GM18498 (cell line): ENCODE measurements around the gene FAM193B.
A peak's percentile ranks its signal among the peaks of the same experiment; 100 is the strongest.
"Not testable (repeated sequence)": the region's sequence is repeated elsewhere in the genome, so short reads cannot be mapped to it uniquely, and the experiment has no call there.

Experiments used
- ATAC-seq: cut with Tn5 transposase; IDR thresholded peaks from one replicate; pipeline ENCODE4 v1.9.1; 2021; ENCODE audit warnings: mild to moderate bottlenecking, moderate library complexity; ENCODE audit not compliant: unreplicated experiment

FAM193B gene

DNA sequence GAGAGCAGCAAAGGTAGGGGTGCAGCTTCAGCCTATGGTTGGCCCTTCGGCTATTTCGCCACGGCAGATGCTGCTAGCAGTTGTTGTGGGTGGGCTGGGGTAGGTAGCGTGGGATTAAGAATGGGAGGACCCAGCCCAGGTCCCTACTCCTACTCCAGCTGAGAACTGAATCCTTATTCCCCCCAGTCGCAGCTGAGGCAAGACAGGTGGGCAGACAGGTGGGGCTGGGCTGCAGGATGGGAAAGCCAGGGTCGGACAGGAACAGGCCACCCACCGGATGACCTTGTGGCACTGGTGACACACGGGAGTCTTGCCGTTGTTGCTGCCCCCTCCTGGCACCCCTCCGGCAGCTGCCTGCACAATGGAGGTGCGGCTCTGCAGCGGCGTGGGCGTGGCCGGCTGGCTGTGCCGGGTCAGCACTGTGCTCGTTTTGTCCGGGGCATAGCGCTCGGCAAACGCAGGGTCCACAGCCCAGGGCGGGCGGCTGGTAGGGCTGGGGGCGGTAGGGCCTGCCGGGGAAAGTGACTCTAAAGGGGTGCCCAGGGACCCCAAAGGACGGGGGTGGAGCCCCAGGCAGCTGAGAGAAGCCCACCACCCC, 65.1 kb downstream of the FAM193B start:
- no peak for ATAC-seq

DNA sequence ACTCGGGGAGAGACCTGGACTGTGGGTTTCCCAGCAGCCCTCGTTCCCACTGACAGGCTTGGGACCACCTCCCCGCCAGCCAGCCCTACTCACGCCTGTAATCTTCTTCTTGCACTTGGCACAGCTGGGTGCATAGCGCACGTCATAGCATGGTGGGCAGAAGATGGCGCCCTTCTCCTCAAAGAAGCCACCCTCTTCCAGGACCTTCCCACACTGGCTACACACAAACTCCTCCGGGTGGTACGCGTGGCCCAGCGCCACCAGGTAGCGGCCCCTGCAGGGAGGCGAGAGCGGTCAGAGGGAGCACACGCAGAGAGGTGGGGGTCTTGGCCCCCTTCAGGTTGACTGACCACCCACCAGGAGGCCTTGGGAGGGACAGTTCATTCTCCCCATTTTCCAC, 66.4 kb downstream of the FAM193B start:
- no peak for ATAC-seq

DNA sequence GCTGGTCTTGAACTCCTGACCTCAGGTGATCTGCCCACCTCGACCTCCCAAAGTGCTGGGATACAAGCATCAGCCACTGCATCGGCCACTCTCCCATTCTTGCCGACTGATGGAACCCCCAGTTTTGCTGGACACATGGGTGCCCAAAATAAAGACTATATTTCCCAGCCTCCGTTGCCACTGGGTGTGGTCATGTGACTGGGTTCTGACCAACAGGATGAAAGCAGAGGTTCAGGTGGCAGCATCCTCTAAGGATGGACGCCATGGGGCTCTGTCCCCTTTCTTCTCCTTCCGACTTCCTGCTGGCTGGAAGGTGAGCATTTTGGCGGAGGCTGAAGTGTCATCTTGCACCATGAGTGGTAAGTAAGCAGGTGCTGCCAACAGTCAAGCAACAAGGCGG, 67.2 kb downstream of the FAM193B start:
- ATAC-seq: no peak

DNA sequence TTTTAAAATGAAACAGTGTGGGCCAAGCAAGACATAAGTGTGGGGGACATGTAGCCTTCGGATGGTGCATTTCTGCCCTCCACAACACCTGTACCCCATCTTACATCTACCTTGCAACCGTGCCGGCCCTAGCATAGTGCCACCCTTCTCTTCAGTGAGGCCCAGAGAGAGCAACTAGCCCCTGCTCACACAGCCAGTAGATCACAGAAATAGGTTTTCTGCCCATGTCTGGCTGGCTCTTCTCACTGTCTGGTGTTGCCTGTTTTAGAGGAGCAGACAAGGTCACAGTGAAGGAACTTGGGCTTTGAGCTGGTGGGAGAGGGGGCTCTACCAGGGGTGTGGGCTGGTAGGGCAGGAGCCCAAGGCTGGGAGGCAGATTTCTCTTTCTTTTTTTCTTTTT, 68.1 kb downstream of the FAM193B start:
- no peak for ATAC-seq

DNA sequence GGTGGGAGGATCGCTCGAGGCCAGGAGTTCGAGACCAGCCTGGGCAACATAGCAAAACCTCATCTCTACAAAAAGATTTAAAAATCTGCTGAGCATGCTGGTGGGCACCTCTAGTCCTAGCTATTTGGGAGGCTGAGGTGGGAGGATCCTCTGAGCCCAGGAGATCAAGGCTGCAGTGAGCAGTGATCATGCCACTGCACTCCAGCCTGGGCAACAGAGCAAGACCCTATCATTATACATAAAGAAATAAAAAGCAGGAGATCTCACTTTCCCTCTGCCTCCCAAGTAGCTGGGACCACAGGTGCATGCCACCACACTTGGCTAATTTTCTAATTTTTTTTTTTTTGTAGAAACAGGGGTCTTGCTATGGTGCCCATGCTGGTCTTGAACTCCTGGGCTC, 68.6 kb downstream of the FAM193B start:
- ATAC-seq: not testable (repeated sequence)

DNA sequence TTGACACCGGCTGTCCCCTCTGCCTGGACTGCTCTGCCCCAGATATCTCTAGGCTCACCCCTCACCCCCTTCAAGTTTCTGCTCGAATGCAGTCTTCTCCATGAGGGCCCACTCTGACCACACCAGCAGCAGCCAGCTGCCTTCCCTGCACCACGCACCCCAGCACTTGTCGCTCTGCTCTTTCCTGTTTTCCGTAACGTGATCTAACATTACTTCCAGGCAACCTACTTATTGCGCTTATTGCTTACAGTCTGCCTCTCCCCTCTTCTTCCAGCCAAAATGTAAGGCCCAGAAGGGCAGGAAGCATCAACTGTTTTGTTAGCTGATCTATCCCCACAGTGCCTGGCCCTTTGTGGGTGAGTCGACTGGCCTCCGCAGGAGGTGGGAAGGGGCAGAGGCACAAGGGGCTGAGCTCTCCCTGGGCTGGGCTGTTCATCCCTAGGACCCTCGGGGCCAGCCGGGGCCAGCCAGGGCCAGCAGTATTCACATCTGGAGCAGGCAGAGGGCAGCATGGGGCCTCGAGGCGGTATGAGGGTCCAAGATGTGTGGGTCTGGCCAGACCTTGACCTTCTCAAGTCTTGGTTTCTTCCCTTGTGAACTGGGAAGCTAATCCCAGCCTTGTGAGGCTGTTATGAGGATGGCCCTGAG, 69.3 kb downstream of the FAM193B start:
- ATAC-seq: no peak

DNA sequence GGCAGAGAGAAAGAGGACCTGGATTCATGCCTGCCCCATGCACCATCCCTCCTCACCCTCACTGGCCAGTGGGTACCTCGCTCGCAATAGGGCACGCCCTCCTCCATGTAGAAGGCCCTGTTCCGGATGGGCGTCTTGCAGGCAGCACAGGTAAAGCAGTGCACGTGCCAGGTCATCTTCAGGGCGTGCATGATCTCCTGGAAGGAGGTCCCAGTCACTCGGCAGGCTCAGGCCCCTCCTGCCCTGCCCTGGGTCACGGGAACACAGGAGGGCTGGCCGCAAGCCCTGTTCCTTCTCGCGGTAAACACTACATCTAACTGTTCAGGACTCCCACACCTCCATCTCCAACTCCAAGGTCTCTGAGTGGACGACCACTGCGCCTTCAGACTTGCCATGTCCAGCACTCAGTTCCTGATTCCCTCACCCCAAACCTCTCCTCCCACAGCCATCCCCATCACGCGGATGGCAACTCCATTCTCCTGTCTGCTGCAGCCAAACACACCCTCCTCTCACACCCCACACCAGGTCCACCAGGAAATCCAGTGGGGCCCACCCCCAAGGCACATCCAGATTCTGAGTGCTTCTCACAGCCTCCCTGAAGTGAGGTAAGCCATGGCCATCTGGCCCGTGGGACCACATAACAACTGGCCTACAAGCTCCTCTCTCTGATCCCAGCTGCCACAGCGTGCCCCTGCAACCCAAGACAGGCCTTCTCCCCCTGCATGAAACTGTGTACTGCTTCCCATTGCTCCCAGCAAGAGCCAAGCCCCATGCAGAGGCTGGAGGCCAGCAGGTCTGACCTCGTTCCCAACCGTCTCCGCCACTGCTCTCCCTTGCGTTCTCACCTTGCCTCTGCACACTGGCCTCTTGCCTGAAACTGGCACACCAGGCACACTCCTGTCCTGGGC, 70.1 kb downstream of the FAM193B start:
- no peak for ATAC-seq

DNA sequence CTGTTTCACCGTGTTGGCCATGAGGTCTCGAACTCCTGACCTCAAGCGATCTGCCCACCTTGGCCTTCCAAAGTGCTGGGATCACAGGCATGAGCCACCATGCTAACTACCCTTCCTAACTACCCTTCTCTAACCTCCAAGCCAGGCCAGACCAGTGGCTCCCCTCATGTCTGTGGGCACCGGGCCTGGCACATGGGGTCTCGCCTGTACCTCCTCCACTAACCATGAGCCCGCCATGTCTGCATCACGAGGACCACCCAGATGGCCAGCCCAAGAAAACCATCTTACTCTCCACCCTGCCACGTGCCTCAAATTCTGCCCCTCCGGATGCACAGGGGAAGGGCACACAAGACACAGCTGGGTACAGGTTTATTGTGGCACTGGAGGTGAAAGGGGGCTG, 71.3 kb downstream of the FAM193B start:
- ATAC-seq: no peak

DNA sequence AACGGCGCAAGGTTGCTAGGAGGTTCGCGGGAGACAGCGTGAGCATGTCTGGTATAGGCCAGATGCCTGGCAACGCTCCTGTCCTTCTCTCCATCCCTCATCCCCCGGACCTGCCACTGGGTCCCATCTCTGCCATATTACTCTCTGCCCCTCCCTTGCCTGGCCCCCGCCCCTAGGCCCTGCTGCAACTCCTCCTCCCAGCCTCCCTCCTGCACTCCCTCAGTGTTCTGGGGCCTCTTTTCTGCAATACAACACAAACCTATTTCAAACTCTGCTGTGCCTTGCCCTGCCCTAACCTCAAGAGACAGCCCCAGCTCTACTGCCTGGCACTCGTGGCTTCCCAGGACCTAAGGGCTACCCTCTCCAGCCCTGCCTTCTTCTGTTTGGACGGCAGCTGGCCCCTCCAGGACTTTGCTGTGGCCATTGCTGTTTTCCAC, 72.0 kb downstream of the FAM193B start:
- ATAC-seq: no peak

DNA sequence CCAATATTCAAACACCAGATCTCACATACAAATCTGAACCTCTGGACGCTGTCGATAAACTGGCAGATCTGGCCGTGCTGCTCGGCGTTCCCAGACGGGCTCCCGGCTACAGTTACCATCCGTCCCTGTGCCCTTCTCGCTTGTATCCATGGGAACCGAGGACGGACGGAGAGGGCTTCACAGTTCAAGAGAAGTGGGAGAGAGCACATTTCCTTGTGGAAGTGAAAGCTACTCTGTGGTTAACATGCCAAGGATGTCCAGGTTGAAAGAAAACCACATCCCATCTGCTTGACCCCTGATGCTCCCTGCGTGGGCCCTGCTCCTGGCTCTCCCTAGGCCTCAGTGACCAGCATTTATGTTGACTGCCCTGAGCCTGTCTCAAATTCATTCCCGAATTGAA, 74.6 kb downstream of the FAM193B start:
- ATAC-seq: no peak

DNA sequence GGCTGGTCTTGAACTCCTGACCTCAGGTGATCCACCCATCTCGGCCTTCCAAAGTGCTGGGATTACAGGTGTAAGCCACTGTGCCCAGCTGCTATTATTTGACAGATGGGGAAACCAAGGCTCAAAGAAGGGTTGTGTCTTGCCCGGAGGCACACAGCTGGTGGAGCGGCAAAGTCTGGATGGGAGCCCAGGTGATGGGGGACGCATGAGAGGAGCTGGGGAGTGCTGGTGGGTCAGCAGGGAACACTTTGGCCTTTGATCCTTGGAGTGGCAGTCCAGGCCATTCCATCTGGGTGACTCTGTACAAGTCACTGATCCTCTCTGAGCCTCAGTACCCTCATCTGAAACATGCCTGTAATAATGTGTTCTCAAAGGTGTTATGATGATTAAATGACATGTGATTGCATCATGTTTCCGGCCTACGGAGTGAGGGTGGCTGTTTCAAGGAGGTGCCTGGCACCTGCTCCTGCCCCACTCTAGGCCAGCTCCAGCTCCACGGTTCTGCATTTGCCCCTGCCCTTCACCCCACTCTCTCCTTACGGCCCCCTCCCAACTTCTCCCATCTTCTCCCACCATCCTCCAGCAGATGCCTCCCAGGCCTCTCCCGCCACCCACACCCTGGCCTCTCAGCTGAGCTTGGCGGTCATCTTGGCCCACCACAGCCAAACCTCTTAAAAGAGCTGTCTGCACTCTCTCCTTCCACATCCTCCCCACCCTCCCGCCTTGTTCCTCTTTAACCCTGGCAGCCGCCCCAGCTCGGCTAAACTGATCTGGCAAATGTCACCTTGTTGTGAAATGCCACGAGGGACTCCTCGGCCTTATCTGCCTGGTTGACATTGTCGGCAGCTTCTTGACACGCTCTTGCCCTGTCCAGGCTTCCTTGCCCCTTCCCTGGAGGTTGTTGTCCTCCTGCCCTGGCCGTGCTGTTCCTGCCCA, 75.4 kb downstream of the FAM193B start:
- no peak for ATAC-seq

DNA sequence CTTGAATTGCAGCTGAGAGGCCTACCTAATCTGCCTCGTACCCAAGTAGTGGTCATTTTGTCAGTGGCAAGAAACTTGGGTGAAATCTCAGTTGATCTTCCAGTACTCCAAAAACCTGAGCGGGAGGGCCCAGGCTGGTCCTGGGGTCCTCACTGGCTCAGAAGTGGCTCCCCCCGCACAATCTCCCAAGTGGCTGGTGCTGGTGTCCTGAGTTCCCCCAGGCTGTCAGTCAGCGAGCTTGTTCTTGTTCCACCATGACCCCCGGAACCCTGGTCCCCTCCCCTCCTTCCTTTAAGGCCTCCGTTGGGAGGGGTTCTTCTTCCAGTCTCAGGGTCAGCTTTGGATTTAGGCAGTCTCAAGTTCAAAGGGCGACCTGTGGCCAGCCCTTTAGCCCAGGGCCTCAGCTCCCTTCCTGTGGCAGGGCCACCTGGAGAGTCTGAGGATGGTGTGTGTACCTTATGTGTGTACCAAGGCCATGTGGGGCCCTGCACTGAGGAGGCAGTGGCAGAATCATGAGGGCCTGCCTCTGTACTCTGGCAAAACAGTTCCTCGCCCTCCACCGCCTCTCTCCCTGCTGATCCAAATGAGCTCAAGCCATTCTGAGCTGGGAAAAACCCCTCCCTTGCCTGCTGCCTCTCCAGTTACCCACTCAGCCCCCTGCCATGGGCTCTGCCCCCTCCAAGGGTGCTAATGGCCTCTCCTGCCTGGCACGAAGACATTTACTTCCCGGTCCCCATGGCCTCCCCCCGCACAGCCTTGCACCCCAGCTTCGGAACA, 76.5 kb downstream of the FAM193B start:
- ATAC-seq: no peak

DNA sequence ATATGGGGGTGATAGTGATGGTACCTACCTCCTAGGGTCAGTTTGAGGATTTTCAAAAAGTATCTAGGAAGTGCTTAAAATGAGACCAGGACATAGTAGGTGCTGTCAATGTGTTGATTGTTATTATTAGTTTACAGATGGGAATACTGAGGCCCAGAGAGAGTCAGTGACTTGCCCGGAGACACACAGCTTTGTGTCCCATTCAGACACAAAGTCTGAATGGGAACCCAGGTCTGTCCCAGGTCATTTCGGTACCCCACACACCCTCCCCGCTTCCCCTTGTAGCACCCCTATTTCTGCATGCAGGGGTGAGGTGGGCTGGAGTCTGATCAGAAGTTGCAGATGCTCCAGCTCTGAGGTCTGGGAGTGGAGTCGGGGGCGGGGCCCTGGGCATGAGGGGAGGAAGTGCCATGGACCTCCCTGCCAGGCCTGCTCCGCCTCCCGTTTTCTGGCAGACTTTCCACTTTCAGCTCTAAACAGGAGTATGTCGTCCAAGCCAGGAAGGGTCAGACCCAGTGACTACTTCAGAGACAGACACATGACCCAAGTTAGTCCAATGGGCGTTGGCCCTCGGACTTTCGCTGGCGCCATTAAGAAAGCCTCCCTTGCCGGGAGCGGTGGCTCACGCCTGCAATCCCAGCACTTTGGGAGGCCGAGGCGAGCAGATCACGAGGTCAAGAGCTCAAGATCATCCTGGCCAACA, 77.7 kb downstream of the FAM193B start:
- ATAC-seq: no peak

DNA sequence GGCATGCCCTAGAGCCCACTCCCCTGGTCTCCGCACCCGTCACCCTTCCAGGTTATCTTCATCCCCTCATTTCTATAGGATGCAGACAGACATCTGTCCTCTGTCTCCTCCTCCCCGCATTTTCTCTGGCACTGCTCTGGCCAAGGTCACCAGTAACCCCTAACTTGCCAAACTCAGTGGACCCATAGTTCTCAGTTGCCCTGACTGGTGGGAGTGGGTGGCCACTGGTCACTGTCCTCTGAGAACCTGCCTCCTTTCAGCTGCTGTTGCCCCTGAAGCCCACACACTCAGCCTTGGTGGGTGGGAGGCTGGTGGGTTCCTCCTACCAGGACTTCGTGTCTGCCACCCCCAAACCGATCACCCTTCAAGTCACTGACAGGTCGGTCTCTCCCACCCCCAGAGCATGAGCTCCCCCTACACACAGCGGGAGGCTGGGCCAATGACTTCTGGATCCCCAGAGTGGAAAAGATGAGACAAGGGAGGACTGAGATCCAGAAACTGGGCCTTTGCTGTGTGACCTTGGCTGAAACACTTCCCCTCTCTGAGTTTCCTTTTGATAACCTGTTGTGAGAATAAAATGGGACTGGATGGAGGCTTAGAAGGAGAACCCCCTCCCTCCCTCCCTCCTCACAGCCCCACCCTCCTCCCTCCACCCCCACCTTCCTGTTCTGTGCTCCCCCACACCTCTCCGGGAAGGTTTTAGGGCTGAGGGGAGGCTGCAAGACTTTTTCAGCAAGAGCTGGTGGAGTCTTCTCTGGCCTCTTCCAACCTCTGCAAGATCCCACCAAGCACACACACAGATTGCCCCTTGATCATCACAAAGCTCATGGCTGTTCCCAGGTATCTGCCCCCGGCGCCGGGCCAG, 78.6 kb downstream of the FAM193B start:
- no peak for ATAC-seq

DNA sequence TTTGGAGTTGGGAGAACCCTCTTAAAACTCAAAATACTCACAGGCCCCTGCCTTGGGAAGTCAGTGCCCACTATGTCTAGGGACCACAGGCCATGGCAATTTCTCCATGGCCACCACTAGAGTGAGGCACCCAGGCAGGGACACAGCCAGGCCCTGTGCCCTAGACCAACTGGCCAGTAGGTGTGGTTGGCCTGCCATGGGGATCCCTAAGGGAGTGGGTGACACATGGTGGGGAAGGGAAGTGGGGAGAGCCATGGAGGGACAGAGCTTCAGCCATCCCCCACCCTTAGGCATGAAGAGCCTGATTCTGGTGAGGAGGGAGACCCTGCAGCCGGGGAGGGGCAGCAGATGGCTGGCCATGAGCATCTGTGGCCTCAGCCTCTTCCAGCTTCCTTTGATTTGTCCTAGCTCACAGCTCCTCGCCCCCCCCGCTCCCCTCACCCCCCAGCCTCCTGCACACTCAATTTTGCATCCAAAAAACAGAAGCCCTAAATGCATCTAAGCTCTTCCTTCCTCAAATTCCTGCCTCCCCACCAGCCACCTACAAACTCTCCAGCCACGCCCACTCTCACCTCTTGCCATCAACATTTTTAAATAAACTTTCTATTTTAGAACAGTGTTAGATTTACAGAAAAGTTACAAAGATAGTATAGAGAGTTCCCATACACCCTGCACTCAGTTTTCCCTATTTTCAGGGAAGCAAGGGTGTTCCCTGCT, 79.4 kb downstream of the FAM193B start:
- no peak for ATAC-seq

DNA sequence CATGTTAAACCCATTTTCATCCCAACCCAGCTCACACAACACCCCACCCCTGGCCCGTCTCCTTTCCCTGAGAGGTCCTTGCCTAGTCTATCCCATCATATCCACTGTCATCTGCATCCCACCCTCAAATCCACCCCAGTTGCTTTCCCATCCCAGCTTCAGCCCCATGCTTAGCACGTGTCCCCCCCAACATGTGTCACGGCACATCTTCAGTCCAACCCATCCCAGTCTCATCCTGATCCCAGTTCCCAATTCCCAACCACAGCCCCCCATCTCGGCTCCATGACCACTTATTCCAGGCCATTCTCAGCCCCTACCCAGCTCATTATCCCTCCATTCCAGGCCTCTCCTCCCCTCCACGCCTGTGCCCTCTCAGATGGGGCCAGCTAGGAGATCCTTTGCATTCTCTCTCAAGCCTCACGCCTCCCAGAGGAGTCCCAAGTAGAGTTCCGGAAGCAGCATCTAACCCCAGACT, 80.3 kb downstream of the FAM193B start:
- no peak for ATAC-seq

DNA sequence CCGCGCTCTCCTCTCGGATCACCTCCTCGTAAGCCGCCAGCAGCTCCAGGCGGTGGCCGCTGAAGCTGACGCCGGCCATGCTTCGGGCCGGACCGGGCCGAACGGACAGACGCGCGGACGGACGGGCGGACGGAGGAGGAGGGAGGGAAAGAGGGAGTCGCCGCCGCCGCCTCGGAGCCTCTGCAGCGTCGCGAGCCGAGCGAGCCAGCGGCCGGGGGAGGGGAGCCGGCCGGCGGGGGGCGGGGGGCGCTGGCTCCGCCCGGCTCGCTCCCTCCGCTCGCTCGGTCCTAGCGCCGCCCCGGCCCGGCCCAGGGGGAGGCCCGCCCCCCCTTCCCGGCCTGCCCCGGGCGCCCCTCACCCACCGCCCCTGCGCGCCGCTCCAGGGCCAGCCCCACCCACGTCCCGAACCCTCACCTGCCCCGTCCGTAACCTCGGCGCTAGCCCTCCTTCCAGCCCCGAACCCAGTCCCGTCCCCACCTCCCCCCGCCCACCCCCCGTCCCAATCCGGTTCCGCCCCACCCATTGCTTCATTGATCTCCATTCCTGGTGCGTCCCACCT, 80.8 kb downstream of the FAM193B start, which contains the start of gene DBN1:
Gene DBN1, minus strand, starts transcription at position 192 of the 559 bp plus-strand sequence. Its CDS starts 113 bp downstream, at position 79.
- peak; percentile 50 for ATAC-seq
